Astrocyte (in vitro differentiated cells and primary cell): Measurements from ENCODE around the gene AFF2.

ENCODE experiments used
- EZH2 ChIP-seq: IDR thresholded peaks from 2 replicates; pipeline ENCODE4 v1.6.1; 2012; ENCODE audit warnings: mild to moderate bottlenecking, low read length, inconsistent platforms; ENCODE audit not compliant: insufficient read depth
- TF ChIP-seq, protein P1 (sequence below): IDR thresholded peaks from 2 replicates; pipeline ENCODE4 v1.5.1; 2011; ENCODE audit warnings: low read depth, mild to moderate bottlenecking, inconsistent platforms, low read length, moderate library complexity; ENCODE audit not compliant: insufficient read depth

DNA sequence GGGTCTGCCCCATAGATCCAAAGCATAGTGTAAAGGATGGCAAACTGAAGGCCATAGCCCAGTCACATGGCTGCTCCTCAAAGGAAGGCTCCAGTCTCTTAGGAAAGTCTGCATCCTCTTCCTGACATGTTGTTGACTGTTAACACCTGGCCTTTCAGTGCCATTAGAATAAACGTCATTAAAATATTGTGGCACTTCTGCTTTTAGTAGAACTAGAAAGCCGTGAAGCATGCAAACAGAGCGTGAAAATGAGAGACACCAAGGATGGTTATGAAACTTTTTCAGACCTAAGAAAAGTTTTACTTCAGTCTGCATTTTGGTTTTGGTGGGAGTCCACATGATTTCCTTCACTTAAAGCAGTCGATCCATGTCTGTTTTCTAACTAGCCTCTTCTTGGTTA is 41.1 kb upstream of the AFF2 start:
- TF ChIP-seq, protein P1, sequence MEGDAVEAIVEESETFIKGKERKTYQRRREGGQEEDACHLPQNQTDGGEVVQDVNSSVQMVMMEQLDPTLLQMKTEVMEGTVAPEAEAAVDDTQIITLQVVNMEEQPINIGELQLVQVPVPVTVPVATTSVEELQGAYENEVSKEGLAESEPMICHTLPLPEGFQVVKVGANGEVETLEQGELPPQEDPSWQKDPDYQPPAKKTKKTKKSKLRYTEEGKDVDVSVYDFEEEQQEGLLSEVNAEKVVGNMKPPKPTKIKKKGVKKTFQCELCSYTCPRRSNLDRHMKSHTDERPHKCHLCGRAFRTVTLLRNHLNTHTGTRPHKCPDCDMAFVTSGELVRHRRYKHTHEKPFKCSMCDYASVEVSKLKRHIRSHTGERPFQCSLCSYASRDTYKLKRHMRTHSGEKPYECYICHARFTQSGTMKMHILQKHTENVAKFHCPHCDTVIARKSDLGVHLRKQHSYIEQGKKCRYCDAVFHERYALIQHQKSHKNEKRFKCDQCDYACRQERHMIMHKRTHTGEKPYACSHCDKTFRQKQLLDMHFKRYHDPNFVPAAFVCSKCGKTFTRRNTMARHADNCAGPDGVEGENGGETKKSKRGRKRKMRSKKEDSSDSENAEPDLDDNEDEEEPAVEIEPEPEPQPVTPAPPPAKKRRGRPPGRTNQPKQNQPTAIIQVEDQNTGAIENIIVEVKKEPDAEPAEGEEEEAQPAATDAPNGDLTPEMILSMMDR, result no peak
- TF ChIP-seq EZH2, result no peak
